HG03103 (cell line): ENCODE measurements around the gene ALKBH4.
"Not testable (repeated sequence)": the region's sequence is repeated elsewhere in the genome, so short reads cannot be mapped to it uniquely, and the experiment has no call there.

Experiments used
- ATAC-seq: cut with Tn5 transposase; IDR thresholded peaks from one replicate; pipeline ENCODE4 v1.9.1; 2021; ENCODE audit warnings: low read depth; ENCODE audit not compliant: unreplicated experiment

The ALKBH4 gene

DNA sequence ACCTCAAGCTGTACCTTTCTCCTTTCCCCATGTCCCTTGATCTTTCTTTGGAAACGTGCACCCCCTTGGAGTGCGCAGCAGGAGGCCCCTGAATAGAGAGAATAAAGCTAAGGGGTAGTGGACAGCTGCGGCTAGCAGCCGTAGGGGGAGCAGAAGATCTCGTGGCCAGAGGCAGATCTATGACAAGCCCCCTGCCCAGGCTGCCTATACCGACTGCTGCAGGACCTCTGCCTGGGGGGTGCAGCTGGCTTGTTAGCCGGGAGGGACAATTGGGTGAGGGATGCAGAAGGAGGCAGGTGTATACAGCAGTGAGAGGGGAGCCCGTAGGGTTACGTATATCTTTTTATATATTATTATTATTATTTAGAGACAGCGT is 14.5 kb upstream of the ALKBH4 start:
- peak; percentile 15 for ATAC-seq

- peak; percentile 79 for ATAC-seq
These were observed 13.9 kb upstream of the ALKBH4 start, which contains the start of gene POLR2J for GRCh38 chr7:102478314-102479208. Gene POLR2J, minus strand, starts transcription at chr7:102478922. Its CDS starts 62 bp downstream, at chr7:102478860.

DNA sequence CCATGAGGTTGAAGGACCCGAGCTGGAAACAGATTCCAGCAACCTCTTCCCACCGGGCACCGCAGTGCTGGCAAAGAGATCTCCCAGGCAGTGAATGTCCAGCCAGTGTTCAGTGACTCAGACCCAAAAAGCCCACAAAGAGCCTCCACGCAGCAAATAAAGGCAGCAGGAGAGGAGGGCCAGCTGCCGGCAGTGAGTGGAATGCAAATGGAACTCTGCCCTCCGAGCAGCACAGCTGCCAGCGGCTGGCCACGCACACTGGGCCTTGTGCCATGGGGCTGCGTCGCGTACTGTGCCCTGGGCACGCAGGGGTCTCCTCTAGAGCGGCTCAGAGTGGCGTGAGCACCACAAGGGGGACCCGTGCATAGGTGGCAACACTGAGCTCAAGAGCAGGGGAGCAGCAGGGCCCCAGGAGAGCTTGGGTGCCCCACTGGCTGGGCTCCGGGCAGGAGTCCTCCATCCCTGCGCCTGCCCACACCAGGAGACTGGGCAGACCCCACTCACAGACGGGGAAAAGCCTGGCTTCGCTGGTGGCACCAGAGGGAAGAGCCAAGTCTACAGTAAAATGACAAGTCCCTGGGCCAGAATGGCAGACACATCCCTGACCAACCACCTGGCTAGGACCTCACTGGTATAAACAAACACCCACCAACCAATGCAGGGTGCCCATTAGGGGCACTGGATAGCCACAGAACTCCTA is 10.2 kb upstream of the ALKBH4 start:
- ATAC-seq = not testable (repeated sequence)

DNA sequence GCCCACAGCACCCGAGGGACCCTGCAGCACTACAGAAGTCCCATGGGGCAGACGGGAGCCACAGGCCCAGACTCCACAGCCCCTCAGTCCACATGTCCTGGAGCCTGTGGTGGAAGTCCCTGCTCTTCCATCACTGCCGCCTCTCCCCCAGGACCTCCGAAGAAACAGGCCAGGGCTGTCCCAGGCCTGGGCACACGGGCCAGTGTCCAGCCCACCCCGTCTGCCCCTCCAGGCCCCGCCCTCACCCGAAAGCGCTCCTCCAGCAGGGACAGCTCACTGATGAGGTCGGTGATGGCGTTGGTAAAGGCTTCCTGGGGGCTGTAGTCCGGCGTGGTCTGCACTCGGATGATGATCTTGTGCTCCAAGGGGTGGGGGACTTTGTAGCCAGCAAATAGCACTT is 9.5 kb upstream of the ALKBH4 start:
- not testable (repeated sequence) for ATAC-seq

DNA sequence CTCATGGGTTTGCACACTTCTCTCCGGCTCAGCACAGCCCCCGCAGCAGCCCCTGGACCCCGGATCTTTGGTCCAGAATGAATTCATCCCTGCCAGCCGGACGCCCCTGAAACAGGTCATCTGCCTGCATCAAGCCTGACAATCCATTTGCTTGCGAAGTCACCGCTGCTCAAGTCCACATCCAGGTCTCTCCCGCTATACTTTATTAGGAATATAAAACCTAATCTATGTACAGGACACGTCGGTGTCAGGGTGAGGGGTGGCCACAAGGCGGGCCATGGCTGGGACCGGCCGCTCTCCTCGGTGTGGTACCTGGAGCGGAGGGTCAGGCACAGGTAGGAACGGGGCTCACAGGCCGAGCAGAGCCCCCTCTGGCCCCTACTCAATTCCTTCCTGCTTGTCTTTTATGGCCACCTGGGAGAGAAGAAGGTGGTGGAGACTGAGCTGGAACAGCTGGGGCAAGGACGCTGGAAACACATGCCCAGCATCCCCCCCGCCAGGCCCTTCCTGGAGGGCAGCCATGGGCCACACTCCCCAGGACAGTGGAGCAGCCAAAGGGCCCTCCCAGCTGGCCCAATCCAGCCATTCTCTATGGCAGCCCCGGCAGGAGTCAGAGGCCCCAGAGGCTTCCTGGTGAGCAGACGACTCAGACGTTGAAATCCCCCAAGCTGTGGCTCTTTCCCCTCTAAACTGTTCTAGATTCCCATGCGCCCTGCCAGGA is 8.8 kb upstream of the ALKBH4 start:
- ATAC-seq = no peak

GRCh38 chr7:102472126-102473041 is 7.7 kb upstream of the ALKBH4 start:
- no peak for ATAC-seq

DNA sequence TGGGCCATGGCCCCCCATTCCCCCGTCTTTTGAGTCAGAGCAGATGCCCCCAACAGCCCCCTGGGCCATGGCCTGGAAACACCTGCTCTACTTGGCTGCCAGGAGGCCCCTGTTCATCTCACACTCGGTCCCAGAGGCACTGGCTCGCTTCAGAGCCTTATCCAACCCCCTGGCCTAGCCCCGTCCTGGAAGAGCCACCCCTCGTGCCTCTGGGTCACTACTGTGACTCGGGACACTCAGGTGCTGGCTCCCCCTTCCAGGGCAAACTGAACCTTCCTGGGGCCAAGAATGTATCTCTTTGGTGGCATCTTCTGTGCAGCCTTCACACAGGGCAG is 7.1 kb upstream of the ALKBH4 start:
- no peak for ATAC-seq

DNA sequence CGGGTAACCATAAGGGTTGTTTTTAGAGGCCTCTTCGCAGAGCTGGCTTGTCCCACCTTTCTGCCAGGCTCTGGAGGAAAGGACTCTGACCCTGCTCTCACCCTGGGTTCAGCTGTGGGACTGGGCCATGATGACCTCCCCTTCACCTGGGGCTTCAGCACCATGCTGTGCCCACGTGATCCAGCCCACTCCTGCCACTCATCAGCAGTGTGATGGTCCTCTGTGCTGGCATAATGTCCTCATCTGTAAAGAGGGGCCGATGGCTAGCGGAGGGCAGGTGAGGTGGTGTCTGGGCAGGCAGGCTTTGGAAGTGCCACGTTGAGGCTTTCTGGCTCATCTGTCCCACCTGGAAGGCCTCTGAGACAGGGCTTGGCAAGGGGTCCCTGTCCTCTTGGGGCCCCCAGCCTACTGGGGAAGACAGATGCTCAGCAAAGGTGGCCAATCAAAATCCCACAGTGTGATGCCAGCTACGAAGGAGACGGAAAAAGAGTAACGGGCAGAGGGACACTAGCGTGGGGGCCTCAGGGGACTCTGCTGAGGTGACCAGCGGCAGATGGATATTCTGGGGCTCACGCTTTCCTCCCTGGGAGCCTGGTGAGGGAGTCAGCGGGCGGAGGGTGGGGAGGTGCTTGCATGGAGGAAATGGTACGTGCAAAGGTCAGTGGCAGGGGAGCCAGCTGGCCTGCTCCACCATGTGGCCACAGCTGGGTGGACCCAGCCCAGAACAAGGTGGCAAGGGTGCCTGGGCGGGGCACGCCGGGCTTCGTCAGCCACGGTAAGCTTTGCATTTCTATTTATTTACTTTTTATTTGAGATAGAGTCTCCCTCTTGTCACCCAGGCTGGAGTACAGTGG is 5.5 kb upstream of the ALKBH4 start:
- ATAC-seq = no peak

GRCh38 chr7:102469351-102469971 is 4.8 kb upstream of the ALKBH4 start:
- no peak for ATAC-seq

DNA sequence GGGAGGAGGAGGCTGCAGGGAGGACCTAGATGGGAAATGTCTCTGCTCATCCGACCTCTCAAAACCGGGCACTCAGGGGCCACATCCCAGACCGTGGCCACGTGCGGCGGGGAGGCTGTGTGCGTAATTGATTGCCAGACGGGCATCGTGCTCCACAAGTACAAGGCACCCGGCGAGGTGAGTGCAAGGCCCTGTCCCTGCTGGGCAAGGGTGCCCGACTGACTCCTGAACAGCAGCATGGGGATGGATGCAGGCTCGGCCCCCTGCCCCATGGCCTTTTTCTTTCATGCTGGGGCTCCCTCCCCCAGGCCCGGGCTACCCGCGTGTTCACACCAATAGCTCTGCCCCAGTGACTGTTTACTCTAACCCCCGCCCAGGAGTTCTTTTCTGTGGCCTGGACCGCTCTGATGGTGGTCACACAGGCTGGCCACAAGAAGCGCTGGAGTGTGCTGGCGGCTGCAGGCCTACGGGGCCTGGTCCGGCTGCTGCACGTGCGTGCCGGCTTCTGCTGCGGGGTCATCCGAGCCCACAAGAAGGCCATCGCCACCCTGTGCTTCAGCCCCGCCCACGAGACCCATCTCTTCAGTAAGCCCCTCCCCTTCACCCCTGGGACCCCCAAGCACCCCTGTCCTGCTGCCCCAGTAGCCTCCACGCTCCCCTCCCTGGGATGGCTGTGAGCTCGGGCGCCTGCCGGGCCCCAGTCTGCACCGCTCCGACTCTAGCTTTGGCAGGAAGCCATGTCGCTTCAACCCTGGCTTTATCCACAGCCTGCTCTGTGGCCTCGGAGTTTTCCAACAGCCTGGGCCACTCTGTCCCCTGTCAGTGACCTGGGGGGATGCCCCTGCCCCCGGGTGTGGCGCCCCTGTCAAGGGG is 4.1 kb upstream of the ALKBH4 start:
- ATAC-seq = no peak

GRCh38 chr7:102467581-102468477 is 3.2 kb upstream of the ALKBH4 start:
- no peak for ATAC-seq

DNA sequence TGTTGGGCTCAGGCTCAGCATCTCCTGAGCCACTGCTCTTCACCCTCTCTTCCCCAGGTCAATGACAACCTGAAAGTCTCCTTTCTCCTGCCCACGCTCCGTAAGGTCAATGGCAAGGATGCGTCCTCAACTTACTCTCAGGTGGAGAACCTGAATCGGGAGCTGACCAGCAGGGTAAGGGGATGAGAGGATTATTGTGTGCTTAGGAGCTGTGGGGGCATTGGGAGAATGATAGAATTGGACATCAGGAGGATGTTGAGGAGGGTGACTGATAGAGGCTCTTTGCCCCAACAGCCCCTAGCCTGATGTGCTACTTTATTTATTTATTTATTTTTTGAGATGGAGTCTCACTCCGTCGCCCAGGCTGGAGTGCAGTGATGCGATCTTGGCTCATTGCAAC is 1.4 kb upstream of the ALKBH4 start:
- no peak for ATAC-seq

- ATAC-seq = no peak
These were observed 654 bp downstream of the ALKBH4 start for GRCh38 chr7:102463841-102464576.

DNA sequence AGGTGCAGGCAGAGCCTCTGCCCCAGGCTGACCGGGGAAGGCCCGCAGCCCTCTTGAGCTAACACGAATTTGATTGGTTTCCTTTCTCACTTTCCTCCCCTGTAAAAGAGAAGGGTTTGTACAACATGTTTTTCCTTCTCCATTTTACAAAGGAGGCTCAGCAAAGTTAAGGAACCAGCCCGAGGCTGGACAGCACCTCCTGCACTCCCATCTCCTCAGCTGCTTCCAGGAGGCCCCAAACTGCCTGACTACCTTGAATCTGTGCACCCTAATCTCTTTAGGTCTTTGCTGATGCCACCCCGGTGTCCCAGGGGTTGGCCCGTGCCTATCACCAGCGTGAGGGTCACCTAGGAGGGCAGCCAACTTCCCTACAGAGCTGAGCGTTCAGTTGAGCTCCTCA is 4.2 kb downstream of the ALKBH4 start:
- no peak for ATAC-seq

DNA sequence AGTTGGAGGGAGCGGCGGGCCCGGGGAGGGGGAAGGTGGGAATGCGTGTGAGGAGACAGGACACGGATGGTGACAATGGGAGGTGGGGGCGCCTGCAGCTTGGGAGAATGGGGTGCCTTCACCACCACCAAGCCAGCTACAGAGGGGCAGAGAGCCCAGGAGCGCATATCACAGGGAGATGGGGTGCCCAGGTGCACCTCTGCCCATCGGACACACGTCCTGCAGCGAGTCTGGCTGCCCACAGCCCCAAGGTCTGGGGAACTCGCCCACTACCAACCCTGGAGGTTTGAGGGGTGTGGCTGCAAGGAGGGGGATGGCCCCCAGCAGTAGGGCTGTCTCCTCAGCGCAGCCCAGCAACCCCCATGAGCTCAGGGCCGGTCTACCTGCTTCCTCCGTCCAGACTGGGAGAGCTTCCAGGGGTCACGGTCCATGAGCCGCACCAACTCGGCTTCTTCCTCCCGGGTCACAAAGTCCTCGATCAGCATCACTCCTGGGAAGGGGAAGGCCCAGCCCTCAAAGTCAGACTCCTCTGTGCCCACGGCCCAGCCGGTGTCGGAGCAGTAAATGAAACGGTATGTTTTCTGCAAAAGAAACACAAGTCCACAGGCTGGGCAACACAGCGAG is 5.3 kb downstream of the ALKBH4 start:
- ATAC-seq = no peak

- no peak for ATAC-seq
These were observed 7.2 kb downstream of the ALKBH4 start for GRCh38 chr7:102457352-102457924.
